ENCODE results near the gene ZDHHC13.

- TF ChIP-seq, protein P1, sequence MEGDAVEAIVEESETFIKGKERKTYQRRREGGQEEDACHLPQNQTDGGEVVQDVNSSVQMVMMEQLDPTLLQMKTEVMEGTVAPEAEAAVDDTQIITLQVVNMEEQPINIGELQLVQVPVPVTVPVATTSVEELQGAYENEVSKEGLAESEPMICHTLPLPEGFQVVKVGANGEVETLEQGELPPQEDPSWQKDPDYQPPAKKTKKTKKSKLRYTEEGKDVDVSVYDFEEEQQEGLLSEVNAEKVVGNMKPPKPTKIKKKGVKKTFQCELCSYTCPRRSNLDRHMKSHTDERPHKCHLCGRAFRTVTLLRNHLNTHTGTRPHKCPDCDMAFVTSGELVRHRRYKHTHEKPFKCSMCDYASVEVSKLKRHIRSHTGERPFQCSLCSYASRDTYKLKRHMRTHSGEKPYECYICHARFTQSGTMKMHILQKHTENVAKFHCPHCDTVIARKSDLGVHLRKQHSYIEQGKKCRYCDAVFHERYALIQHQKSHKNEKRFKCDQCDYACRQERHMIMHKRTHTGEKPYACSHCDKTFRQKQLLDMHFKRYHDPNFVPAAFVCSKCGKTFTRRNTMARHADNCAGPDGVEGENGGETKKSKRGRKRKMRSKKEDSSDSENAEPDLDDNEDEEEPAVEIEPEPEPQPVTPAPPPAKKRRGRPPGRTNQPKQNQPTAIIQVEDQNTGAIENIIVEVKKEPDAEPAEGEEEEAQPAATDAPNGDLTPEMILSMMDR (IDR thresholded peaks at IDR 0.05): no peak
- no peak for TF ChIP-seq POLR2A (IDR thresholded peaks at IDR 0.05)
Observed at GRCh38 chr11:19185036-19185435, 68.1 kb downstream of the ZDHHC13 start.

All from testis (tissue), 2 donors.